Stomach (tissue), 4 donors: ENCODE data around the gene PLAC1.

ENCODE experiments used
- POLR2AphosphoS5 ChIP-seq, 3 donors: sonication (generic); formaldehyde crosslinking; IDR thresholded peaks; one replicate each; pipeline ENCODE4 v1.6.1; 2016; ENCODE audit warnings: antibody characterized with exemption in 3 of 3
- TF ChIP-seq, protein P1 (sequence below), 7 experiments: fragments of 450-650 bp in 4 of 7; fragments of 200-600 bp in 3 of 7; sonication (generic) in 3 of 7; IDR thresholded peaks; one replicate each; pipeline ENCODE4 v1.5.1; 2016 to 2019; ENCODE audit warnings: antibody characterized with exemption in 7 of 7, control low read depth in 2 of 7, mild to moderate bottlenecking in 1 of 7

- TF ChIP-seq POLR2AphosphoS5 (IDR thresholded peaks at IDR 0.05): no peak
- TF ChIP-seq, protein P1, sequence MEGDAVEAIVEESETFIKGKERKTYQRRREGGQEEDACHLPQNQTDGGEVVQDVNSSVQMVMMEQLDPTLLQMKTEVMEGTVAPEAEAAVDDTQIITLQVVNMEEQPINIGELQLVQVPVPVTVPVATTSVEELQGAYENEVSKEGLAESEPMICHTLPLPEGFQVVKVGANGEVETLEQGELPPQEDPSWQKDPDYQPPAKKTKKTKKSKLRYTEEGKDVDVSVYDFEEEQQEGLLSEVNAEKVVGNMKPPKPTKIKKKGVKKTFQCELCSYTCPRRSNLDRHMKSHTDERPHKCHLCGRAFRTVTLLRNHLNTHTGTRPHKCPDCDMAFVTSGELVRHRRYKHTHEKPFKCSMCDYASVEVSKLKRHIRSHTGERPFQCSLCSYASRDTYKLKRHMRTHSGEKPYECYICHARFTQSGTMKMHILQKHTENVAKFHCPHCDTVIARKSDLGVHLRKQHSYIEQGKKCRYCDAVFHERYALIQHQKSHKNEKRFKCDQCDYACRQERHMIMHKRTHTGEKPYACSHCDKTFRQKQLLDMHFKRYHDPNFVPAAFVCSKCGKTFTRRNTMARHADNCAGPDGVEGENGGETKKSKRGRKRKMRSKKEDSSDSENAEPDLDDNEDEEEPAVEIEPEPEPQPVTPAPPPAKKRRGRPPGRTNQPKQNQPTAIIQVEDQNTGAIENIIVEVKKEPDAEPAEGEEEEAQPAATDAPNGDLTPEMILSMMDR (IDR thresholded peaks at IDR 0.05): no peak
Measured at GRCh38 chrX:134625315-134625718, 33.0 kb downstream of the PLAC1 start.
